ENCODE results near the gene SH2D4B. TPM values are rescaled to one million over a fixed set of nuclear protein-coding genes. Genes with fewer than 3 reads are reported as not detected.

Gene SH2D4B
- total and polyA plus RNA-seq, 2 of the 13 experiments (the other 11 are each of a cell fraction or from before 2014, with no cell fraction given) = not detected

GRCh38 chr10:80553436-80553835 is 15.7 kb downstream of the SH2D4B start:
- DNase-seq (ENCODE audit: low spot score) = no peak

More at GRCh38 chr10:80553436-80553835, 15.7 kb downstream of the SH2D4B start:
- intact Hi-C loops (cut with micrococcal nuclease; ENCODE audit: unreplicated experiment) = no loop called here
- H3K9ac ChIP-seq (ENCODE audit: insufficient read depth, low read depth, low read length) = no peak overlapping the region
- no peaks in the 10 kb centered on the region for H4K20me1 ChIP-seq (ENCODE audit: insufficient read depth, low read length)
- no peak for ATAC-seq
- no peak overlapping the region for H3K27ac ChIP-seq (ENCODE audit: extremely low read length, insufficient read depth, low read length)
- POLR2A ChIA-PET = no interaction called here
- 0 out of 5 replicates have a peak, but pooled peaks cover 0 to 3% of the 10 kb centered on the region in 2 experiments for H3K27me3 ChIP-seq (ENCODE audit: control insufficient read depth in 1 of 2, insufficient read depth in 2 of 2, low read length in 2 of 2)
- CTCF ChIA-PET (ENCODE audit: low intra/inter-chr PET ratio, low total read pairs) = no interaction called here
- H3K36me3 ChIP-seq (replicated peaks in 1 of 2; ENCODE audit: control insufficient read depth in 1 of 2, insufficient read depth in 2 of 2, low read length in 2 of 2) = no peaks in the 10 kb centered on the region
- WGBS (ENCODE audit: low lambda C conversion rate) = 37% methylated on average over 5 of the region's 5 CpGs
- H3K4me1 ChIP-seq (ENCODE audit: insufficient read depth, low read length) = peaks cover 13% of the 10 kb centered on the region
- no peak overlapping the region for H3K4me3 ChIP-seq (replicated peaks in 1 of 3; ENCODE audit: insufficient read depth in 1 of 3, low read depth in 2 of 3, low read length in 3 of 3)
- H3K9me3 ChIP-seq (ENCODE audit: low read length) = no peaks in the 10 kb centered on the region
- H3K79me2 ChIP-seq (ENCODE audit: insufficient read depth, low read length) = no peaks in the 10 kb centered on the region
- H2AFZ ChIP-seq (ENCODE audit: low read length) = no peak overlapping the region
- FAIRE-seq = no peak
- in situ Hi-C loops (cut with HindIII; ENCODE audit: extremely low pct_ligation_motif_present, low pct_unique_long_range_greater_than_20kb) = no loop called here
- no TSS peak for BruUV-seq (replicated peaks)
- TF ChIP-seq ZNF501 (CRISPR knock-in tag; IDR thresholded peaks at IDR 0.05) = no peak
- no peak for TF ChIP-seq ZMYM2 (CRISPR knock-in tag; IDR thresholded peaks at IDR 0.05)
- no peak for TF ChIP-seq NRL (CRISPR knock-in tag; IDR thresholded peaks at IDR 0.05; ENCODE audit: borderline replicate concordance)
- no peak for TF ChIP-seq DZIP1 (CRISPR knock-in tag; IDR thresholded peaks at IDR 0.05)
- no peak for TF ChIP-seq RFXAP (CRISPR knock-in tag; IDR thresholded peaks at IDR 0.05; ENCODE audit: borderline replicate concordance)
- no peak for TF ChIP-seq ZNF780A (CRISPR knock-in tag; IDR thresholded peaks at IDR 0.05)
- no peak for TF ChIP-seq ZSCAN31 (CRISPR knock-in tag; IDR thresholded peaks at IDR 0.05; ENCODE audit: low read depth)
- no peak for TF ChIP-seq NR2C2 (CRISPR knock-in tag; IDR thresholded peaks at IDR 0.05; ENCODE audit: borderline replicate concordance)
- TF ChIP-seq ATF1 (CRISPR knock-in tag; IDR thresholded peaks at IDR 0.05) = no peak
- TF ChIP-seq GATAD2A (CRISPR knock-in tag; IDR thresholded peaks at IDR 0.05) = no peak
- TF ChIP-seq ZSCAN9 (CRISPR knock-in tag; IDR thresholded peaks at IDR 0.05; ENCODE audit: borderline replicate concordance) = no peak
- H3K4me2 ChIP-seq (ENCODE audit: low read depth, low read length) = no peak overlapping the region

Data from HepG2 (cell line).